Keratinocyte (primary cell): ENCODE data around the gene TYRP1. TPM values are rescaled to one million over a fixed set of nuclear protein-coding genes. Genes with fewer than 3 reads are reported as not detected.

Experiments used
- DNase-seq: peaks from one replicate; pipeline ENCODE4 v3.0.0-alpha.2; 2011; ENCODE audit warnings: low read depth, missing footprints, low spot score
- FAIRE-seq: peaks from 2 replicates; lab custom pipeline; 2011; peaks lifted over from hg19 to GRCh38; lab: Jason Lieb, UNC
- H2AFZ ChIP-seq: 2 replicates; pipeline ENCODE4 v1.6.0; 2012; ENCODE audit warnings: low read length, control low read depth, inconsistent platforms; ENCODE audit not compliant: control insufficient read depth
- H3K27ac ChIP-seq: 2 replicates; pipeline ENCODE4 v1.5.1; 2011; ENCODE audit warnings: low read length; ENCODE audit not compliant: control insufficient read depth, insufficient read depth
- H3K27me3 ChIP-seq: 3 replicates; pipeline ENCODE4 v1.6.0; 2011; ENCODE audit warnings: low read length; ENCODE audit not compliant: control insufficient read depth, insufficient read depth; ENCODE audit errors: extremely low read depth
- H3K36me3 ChIP-seq, 2 experiments: 2 replicates in 1 of 2; 3 replicates in 1 of 2; pipeline ENCODE4 v1.5.1; 2011; ENCODE audit warnings: low read length in 2 of 2, mild to moderate bottlenecking in 1 of 2; ENCODE audit not compliant: control insufficient read depth in 2 of 2, insufficient read depth in 2 of 2; ENCODE audit errors: extremely low read depth in 1 of 2
- H3K4me1 ChIP-seq: 3 replicates; pipeline ENCODE4 v1.5.1; 2011; ENCODE audit warnings: low read length; ENCODE audit not compliant: control insufficient read depth, insufficient read depth; ENCODE audit errors: extremely low read depth
- H3K4me2 ChIP-seq: 3 replicates; pipeline ENCODE4 v1.6.0; 2011; ENCODE audit warnings: low read depth, low read length; ENCODE audit not compliant: control insufficient read depth, insufficient read depth; ENCODE audit errors: extremely low read depth
- H3K4me3 ChIP-seq, 3 experiments: fragments of 200-600 bp in 1 of 3; sonication (generic) in 1 of 3; 2 replicates in 2 of 3; 3 replicates in 1 of 3; pipeline ENCODE4 v1.5.1; 2011 to 2016; ENCODE audit warnings: low read length in 3 of 3, mild to moderate bottlenecking in 3 of 3, control low read depth in 2 of 3, inconsistent platforms in 1 of 3, low read depth in 1 of 3, mixed read lengths in 1 of 3, mixed run types in 1 of 3, moderate library complexity in 1 of 3; ENCODE audit not compliant: control insufficient read depth in 2 of 3, insufficient read depth in 2 of 3; ENCODE audit errors: extremely low read depth in 1 of 3
- H3K79me2 ChIP-seq: 2 replicates; pipeline ENCODE4 v1.6.0; 2012; ENCODE audit warnings: low read length; ENCODE audit not compliant: control insufficient read depth, insufficient read depth
- H3K9ac ChIP-seq: 3 replicates; pipeline ENCODE4 v1.6.0; 2011; ENCODE audit warnings: low read length; ENCODE audit not compliant: control insufficient read depth, insufficient read depth; ENCODE audit errors: extremely low read depth
- H3K9me1 ChIP-seq: 3 replicates; pipeline ENCODE4 v1.6.0; 2011; ENCODE audit warnings: low read length; ENCODE audit not compliant: control insufficient read depth, insufficient read depth; ENCODE audit errors: extremely low read depth
- H3K9me3 ChIP-seq: 2 replicates; pipeline ENCODE4 v1.5.1; 2012; ENCODE audit warnings: low read depth, low read length; ENCODE audit not compliant: control insufficient read depth
- H4K20me1 ChIP-seq: 3 replicates; pipeline ENCODE4 v1.6.0; 2011; ENCODE audit warnings: low read length; ENCODE audit not compliant: control insufficient read depth, insufficient read depth; ENCODE audit errors: extremely low read depth
- CTCF ChIP-seq, 3 experiments: IDR thresholded peaks in 1 of 3; conservative IDR thresholded peaks in 1 of 3; optimal IDR thresholded peaks in 1 of 3; 2 replicates in 2 of 3; 3 replicates in 1 of 3; pipeline versions ENCODE3 to v1.5.1; 2011; ENCODE audit warnings: low read length in 3 of 3, mild to moderate bottlenecking in 3 of 3, moderate library complexity in 2 of 3, control low read depth in 1 of 3, inconsistent platforms in 1 of 3; ENCODE audit not compliant: insufficient read depth in 2 of 3; ENCODE audit errors: extremely low read depth in 1 of 3
- EZH2 ChIP-seq: IDR thresholded peaks from one replicate; pipeline ENCODE4 v1.6.1; 2012; ENCODE audit warnings: inconsistent platforms, mild to moderate bottlenecking, low read length, moderate library complexity
- dilution Hi-C: fragments of 300-500 bp; cut with MboI; formaldehyde crosslinking; loops from one replicate; pipeline ENCODE4 v1.7.0; 2020; ENCODE audit warnings: low sequenced_read_pairs; ENCODE audit not compliant: extremely low pct_ligation_motif_present
- polyA plus RNA-seq, 5 experiments: library from polyadenylated mRNA; depleted of rRNA in 3 of 5; stranded (reverse) in 3 of 5; stranded (forward) in 1 of 5; unstranded in 1 of 5; fragments of >200 nt; gene quantifications; 1 replicate in 1 of 5; 2 replicates in 3 of 5; 3 replicates in 1 of 5; pipeline versions ENCODE4 v1.2.1 to v1.2.3, GENCODE V29; 2011 to 2012; ENCODE audit warnings: missing spikeins in 2 of 5, low read depth in 1 of 5, low replicate concordance in 1 of 5

The TYRP1 gene
- polyA plus RNA-seq, 1 donor (not counting 4 experiments of a cell fraction or from before 2014, with no cell fraction given) = 0.50 TPM

- no peak overlapping the region for H3K9ac ChIP-seq
- H3K4me2 ChIP-seq = no peak overlapping the region
- H3K36me3 ChIP-seq = no peaks in the 10 kb centered on the region
- peaks cover 11% of the 10 kb centered on the region for H3K4me1 ChIP-seq
- DNase-seq (no peak), FAIRE-seq (peak; percentile 55)
- H3K27me3 ChIP-seq = no peaks in the 10 kb centered on the region
- dilution Hi-C loops = no loop called here
- H2AFZ ChIP-seq = no peak overlapping the region
- H3K4me3 ChIP-seq = no peak overlapping the region
- H3K27ac ChIP-seq = no peak overlapping the region
- H3K79me2 ChIP-seq = no peaks in the 10 kb centered on the region
- H3K9me3 ChIP-seq = no peaks in the 10 kb centered on the region
- no peaks in the 10 kb centered on the region for H4K20me1 ChIP-seq
- H3K9me1 ChIP-seq = no peaks in the 10 kb centered on the region
- TF ChIP-seq CTCF (optimal IDR thresholded peaks at IDR 0.05 in 1 of 3, IDR thresholded peaks at IDR 0.05 in 1 of 3, conservative IDR thresholded peaks at IDR 0.05 in 1 of 3; ENCODE audit: extremely low read depth in 1 of 3, insufficient read depth in 2 of 3, low read length in 3 of 3) = no peak
- no peak for TF ChIP-seq EZH2
Observed at GRCh38 chr9:12681620-12682019, 11.6 kb upstream of the TYRP1 start.

GRCh38 chr9:12684974-12685373 lies 8.2 kb upstream of the TYRP1 start:
- Histone ChIP-seq H3K9ac (no peak overlapping the region), H3K36me3 (no peaks in the 10 kb centered on the region), H3K4me2 (no peak overlapping the region), H3K4me3 (no peak overlapping the region), H3K4me1 (peaks cover 11% of the 10 kb centered on the region), H3K27me3 (no peaks in the 10 kb centered on the region), H3K79me2 (no peaks in the 10 kb centered on the region), H3K27ac (no peak overlapping the region), H3K9me3 (no peaks in the 10 kb centered on the region), H4K20me1 (no peaks in the 10 kb centered on the region), H3K9me1 (no peaks in the 10 kb centered on the region), H2AFZ (peak overlapping the region; percentile 38)
- DNase-seq (no peak), FAIRE-seq (no peak)
- TF ChIP-seq CTCF (optimal IDR thresholded peaks at IDR 0.05 in 1 of 3, IDR thresholded peaks at IDR 0.05 in 1 of 3, conservative IDR thresholded peaks at IDR 0.05 in 1 of 3; ENCODE audit: extremely low read depth in 1 of 3, insufficient read depth in 2 of 3, low read length in 3 of 3) = no peak
- dilution Hi-C loops = no loop called here
